ENCODE measurements around the gene C1orf105. TPM values are rescaled to one million over a fixed set of nuclear protein-coding genes. Genes with fewer than 3 reads are reported as not detected.

Gene C1orf105
- total and polyA plus RNA-seq, 8 donors, result 0.27 TPM; not detected in 7

- peak; percentile 30 for ATAC-seq
- intact Hi-C loops (cut with DNase I), result no loop called here
These were observed 2.9 kb upstream of the C1orf105 start for GRCh38 chr1:172417557-172417956.

GRCh38 chr1:172421974-172422604 is 1.6 kb downstream of the C1orf105 start:
- DNase-seq (no peak), ATAC-seq (no peak)
- intact Hi-C loops (cut with DNase I), result no loop called here
- Histone ChIP-seq H3K36me3 (no peaks in the 10 kb centered on the region), H3K4me1 (peaks cover 0 to 3% of the 10 kb centered on the region in 2 donors), H3K9me3 (no peaks in the 10 kb centered on the region), H3K27me3 (no peaks in the 10 kb centered on the region), H3K27ac (no peak overlapping the region), H3K4me3 (no peak overlapping the region)
- no peak for TF ChIP-seq CTCF (IDR thresholded peaks at IDR 0.05)

More at GRCh38 chr1:172417557-172417956, 2.9 kb upstream of the C1orf105 start:
- H3K36me3 ChIP-seq, result no peaks in the 10 kb centered on the region
- no peak for TF ChIP-seq CTCF (IDR thresholded peaks at IDR 0.05)
- H3K4me3 ChIP-seq, result no peak overlapping the region
- no peaks in the 10 kb centered on the region for H3K9me3 ChIP-seq
- H3K27me3 ChIP-seq, result no peaks in the 10 kb centered on the region
- no peak for DNase-seq
- H3K4me1 ChIP-seq, result no peaks in the 10 kb centered on the region
- no peak overlapping the region for H3K27ac ChIP-seq

- ATAC-seq, result no peak
- Histone ChIP-seq H3K27ac (no peak overlapping the region), H3K27me3 (no peaks in the 10 kb centered on the region), H3K9me3 (no peaks in the 10 kb centered on the region), H3K4me3 (no peak overlapping the region), H3K36me3 (no peaks in the 10 kb centered on the region), H3K4me1 (peaks cover 0 to 5% of the 10 kb centered on the region in 2 donors)
- intact Hi-C loops (cut with DNase I), result no loop called here
- DNase-seq, result no peak
- TF ChIP-seq CTCF (IDR thresholded peaks at IDR 0.05), result no peak
These were observed 2.9 kb downstream of the C1orf105 start for GRCh38 chr1:172423336-172423735.

- TF ChIP-seq CTCF (IDR thresholded peaks at IDR 0.05), result no peak
- Histone ChIP-seq H3K36me3 (no peaks in the 10 kb centered on the region), H3K27ac (no peak overlapping the region), H3K4me3 (no peak overlapping the region), H3K27me3 (no peaks in the 10 kb centered on the region), H3K9me3 (no peaks in the 10 kb centered on the region), H3K4me1 (peaks cover 0 to 5% of the 10 kb centered on the region in 2 donors)
- intact Hi-C loops (cut with DNase I), result no loop called here
- DNase-seq (no peak), ATAC-seq (no peak)
These were observed 4.9 kb downstream of the C1orf105 start for GRCh38 chr1:172425339-172425738.

GRCh38 chr1:172427191-172427590 is 6.7 kb downstream of the C1orf105 start:
- no peak for TF ChIP-seq CTCF (IDR thresholded peaks at IDR 0.05)
- no peak for ATAC-seq
- no peaks in the 10 kb centered on the region for H3K27me3 ChIP-seq
- DNase-seq, result no peak
- intact Hi-C loops (cut with DNase I), result no loop called here
- no peak overlapping the region for H3K27ac ChIP-seq
- no peaks in the 10 kb centered on the region for H3K36me3 ChIP-seq
- H3K4me1 ChIP-seq, result peaks cover 0 to 5% of the 10 kb centered on the region in 2 donors
- no peaks in the 10 kb centered on the region for H3K9me3 ChIP-seq
- no peak overlapping the region for H3K4me3 ChIP-seq
